KMS-11 (cell line): ENCODE data around the gene RNF150.

Source experiments
- H2AFZ ChIP-seq: fragments of 200-600 bp; sonication (generic); 2 replicates; pipeline ENCODE4 v1.6.1; 2016; ENCODE audit warnings: antibody characterized with exemption, mixed run types, low read depth
- H3K27ac ChIP-seq: fragments of 200-600 bp; sonication (generic); 2 replicates; pipeline ENCODE4 v1.6.1; 2016; ENCODE audit warnings: mild to moderate bottlenecking, mixed run types
- H3K27me3 ChIP-seq: fragments of 200-600 bp; sonication (generic); 2 replicates; pipeline ENCODE4 v1.6.1; 2017; ENCODE audit warnings: mild to moderate bottlenecking, low read depth, mixed run types, moderate library complexity; ENCODE audit not compliant: insufficient read depth
- H3K36me3 ChIP-seq: fragments of 200-600 bp; sonication (generic); 2 replicates; pipeline ENCODE4 v1.6.1; 2017; ENCODE audit warnings: mild to moderate bottlenecking, mixed run types; ENCODE audit not compliant: insufficient read depth
- H3K4me1 ChIP-seq: fragments of 200-600 bp; sonication (generic); 2 replicates; pipeline ENCODE4 v1.6.1; 2016; ENCODE audit warnings: mild to moderate bottlenecking, low read depth, mixed run types; ENCODE audit not compliant: poor library complexity, severe bottlenecking
- H3K4me2 ChIP-seq: fragments of 200-600 bp; sonication (generic); 2 replicates; pipeline ENCODE4 v1.7.0; 2016; ENCODE audit warnings: mild to moderate bottlenecking, mixed run types
- H3K4me3 ChIP-seq: fragments of 200-600 bp; sonication (generic); IDR thresholded peaks from 2 replicates; pipeline ENCODE4 v1.6.1; 2017; ENCODE audit warnings: low read depth, low read length, mixed read lengths; ENCODE audit not compliant: insufficient read depth
- H3K79me2 ChIP-seq: fragments of 200-600 bp; sonication (generic); 2 replicates; pipeline ENCODE4 v1.6.1; 2016; ENCODE audit warnings: low read depth, mixed run types; ENCODE audit not compliant: insufficient read depth
- H3K9ac ChIP-seq: fragments of 200-600 bp; sonication (generic); 2 replicates; pipeline ENCODE4 v1.6.1; 2016; ENCODE audit warnings: mild to moderate bottlenecking, mixed run types
- H4K20me1 ChIP-seq: fragments of 200-600 bp; sonication (generic); 2 replicates; pipeline ENCODE4 v1.6.1; 2016; ENCODE audit warnings: mild to moderate bottlenecking, mixed run types; ENCODE audit not compliant: insufficient read depth
- TF ChIP-seq, protein P1 (sequence below): fragments of 200-600 bp; sonication (generic); conservative IDR thresholded peaks from 2 replicates; pipeline ENCODE4 v1.6.1; 2017; ENCODE audit warnings: low read depth, mild to moderate bottlenecking, antibody characterized with exemption, low read length, moderate library complexity, mixed read lengths

RNF150 gene

DNA sequence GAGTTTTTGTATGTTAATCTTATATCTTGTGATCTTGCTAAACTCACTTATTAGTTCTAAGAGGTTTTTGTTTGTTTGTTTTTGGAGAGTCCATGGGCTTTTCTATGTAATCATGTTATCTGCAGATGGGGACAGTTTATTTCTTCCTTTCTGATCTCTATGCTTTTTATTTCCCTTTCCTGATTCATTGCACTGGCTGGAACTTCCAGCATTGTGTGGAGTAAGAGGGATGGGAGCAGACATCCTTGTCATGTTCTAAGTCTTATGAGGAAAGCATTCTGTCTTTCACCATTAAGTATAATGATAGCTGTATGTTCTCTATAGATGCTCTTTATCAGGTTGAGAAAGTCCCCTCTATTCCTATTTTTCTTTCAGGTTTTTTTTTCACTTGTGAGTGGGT is 286.5 kb downstream of the RNF150 start:
- Histone ChIP-seq H3K27me3 (no peaks in the 10 kb centered on the region), H3K79me2 (no peaks in the 10 kb centered on the region), H3K27ac (no peak overlapping the region), H4K20me1 (no peaks in the 10 kb centered on the region), H3K4me1 (no peaks in the 10 kb centered on the region), H3K4me3 (no peak overlapping the region), H3K36me3 (no peaks in the 10 kb centered on the region), H2AFZ (no peak overlapping the region), H3K9ac (no peak overlapping the region), H3K4me2 (no peak overlapping the region)
- TF ChIP-seq, protein P1, sequence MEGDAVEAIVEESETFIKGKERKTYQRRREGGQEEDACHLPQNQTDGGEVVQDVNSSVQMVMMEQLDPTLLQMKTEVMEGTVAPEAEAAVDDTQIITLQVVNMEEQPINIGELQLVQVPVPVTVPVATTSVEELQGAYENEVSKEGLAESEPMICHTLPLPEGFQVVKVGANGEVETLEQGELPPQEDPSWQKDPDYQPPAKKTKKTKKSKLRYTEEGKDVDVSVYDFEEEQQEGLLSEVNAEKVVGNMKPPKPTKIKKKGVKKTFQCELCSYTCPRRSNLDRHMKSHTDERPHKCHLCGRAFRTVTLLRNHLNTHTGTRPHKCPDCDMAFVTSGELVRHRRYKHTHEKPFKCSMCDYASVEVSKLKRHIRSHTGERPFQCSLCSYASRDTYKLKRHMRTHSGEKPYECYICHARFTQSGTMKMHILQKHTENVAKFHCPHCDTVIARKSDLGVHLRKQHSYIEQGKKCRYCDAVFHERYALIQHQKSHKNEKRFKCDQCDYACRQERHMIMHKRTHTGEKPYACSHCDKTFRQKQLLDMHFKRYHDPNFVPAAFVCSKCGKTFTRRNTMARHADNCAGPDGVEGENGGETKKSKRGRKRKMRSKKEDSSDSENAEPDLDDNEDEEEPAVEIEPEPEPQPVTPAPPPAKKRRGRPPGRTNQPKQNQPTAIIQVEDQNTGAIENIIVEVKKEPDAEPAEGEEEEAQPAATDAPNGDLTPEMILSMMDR = no peak

DNA sequence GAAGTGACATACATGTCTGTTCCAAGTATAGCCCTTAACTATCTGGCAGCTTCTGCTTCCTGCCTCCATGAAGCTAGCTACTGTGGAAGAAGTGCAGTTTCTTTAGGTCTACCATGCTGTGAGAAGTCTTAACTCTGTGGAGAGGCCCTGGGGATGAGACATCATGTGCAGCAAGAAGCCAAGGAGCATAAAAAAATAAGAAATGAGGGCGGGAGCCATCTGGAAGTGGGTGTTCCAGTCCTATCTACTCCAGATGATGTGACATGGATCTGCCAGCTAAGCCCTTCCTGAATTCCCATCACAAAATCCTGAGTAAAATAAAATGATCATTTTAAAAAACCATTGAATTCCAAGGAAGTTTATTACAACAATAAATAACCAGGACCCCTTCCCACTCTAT is 289.2 kb downstream of the RNF150 start:
- Histone ChIP-seq H3K27me3 (no peaks in the 10 kb centered on the region), H3K36me3 (no peaks in the 10 kb centered on the region), H3K4me3 (no peak overlapping the region), H3K4me1 (no peaks in the 10 kb centered on the region), H3K27ac (no peak overlapping the region), H4K20me1 (no peaks in the 10 kb centered on the region), H3K9ac (no peak overlapping the region), H3K79me2 (no peaks in the 10 kb centered on the region), H2AFZ (no peak overlapping the region), H3K4me2 (no peak overlapping the region)
- TF ChIP-seq, protein P1 = no peak

DNA sequence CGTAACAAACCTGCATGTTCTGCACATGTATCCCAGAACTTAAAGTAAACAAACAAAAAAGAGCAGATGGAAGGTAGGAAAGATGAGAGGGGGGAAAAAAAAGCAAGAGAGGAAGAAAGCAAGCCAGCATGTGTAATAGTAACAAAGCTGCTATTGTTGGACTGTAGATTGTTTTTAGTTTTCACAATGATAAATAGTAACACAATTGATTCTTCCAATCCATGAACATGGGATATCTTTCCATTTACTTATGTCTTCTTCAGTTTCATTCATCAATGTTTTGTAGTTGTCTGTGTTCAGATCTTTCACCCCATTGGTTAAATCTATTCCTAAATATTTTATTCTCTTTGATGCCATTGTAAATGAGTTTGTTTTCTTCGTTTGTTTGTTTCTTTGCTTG is 292.1 kb downstream of the RNF150 start:
- H3K27ac ChIP-seq = no peak overlapping the region
- TF ChIP-seq, protein P1 = no peak
- H3K36me3 ChIP-seq = no peaks in the 10 kb centered on the region
- H3K79me2 ChIP-seq = no peaks in the 10 kb centered on the region
- H4K20me1 ChIP-seq = no peaks in the 10 kb centered on the region
- no peak overlapping the region for H3K4me3 ChIP-seq
- H3K9ac ChIP-seq = no peak overlapping the region
- no peaks in the 10 kb centered on the region for H3K4me1 ChIP-seq
- H3K27me3 ChIP-seq = no peaks in the 10 kb centered on the region
- no peak overlapping the region for H3K4me2 ChIP-seq
- no peak overlapping the region for H2AFZ ChIP-seq

DNA sequence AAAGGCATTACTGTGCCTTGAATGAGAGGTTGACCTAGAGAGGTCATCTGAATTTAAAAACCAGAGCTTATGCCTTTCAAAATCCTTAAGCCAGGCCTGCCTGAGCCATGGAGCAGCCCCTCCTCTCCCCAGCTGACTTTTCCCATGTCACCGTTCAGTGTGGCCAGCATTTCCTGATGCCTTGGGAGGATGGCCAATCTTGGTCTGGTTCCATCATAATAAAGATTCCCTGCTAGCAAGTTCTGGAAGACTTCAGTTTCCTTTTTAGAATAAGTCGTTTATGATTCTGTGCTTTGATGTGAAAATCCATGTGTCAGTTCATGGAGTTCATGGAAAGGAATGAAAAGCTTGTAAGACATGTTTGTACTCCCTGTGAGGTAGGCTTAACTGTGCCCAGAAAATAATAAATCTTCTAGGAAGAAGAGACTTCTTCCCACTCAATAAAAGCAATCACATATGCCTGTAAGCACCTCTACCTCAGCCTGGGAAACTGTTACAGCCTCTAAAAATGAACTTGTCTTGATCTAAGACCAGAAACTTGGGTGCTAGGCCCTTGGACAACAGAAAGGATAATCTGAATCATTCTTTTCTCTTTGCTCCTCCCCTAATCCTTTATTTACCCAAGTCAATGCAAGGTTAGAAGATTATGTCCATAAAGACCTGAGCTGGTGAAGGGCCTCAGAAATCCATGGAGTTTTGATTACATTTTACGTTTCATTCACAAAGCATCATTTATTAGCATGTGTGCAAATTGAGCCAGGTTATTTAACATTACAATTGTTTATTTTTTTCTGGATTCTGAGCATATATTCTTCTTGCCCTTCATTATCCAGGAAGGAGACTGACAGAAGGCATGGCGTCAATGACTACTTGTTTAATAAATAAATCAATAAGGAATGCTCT is 293.1 kb downstream of the RNF150 start:
- H3K27me3 ChIP-seq = no peaks in the 10 kb centered on the region
- no peak overlapping the region for H3K4me2 ChIP-seq
- H3K79me2 ChIP-seq = no peaks in the 10 kb centered on the region
- H3K4me3 ChIP-seq = no peak overlapping the region
- no peaks in the 10 kb centered on the region for H4K20me1 ChIP-seq
- H3K9ac ChIP-seq = no peak overlapping the region
- H3K27ac ChIP-seq = no peak overlapping the region
- no peaks in the 10 kb centered on the region for H3K36me3 ChIP-seq
- H2AFZ ChIP-seq = no peak overlapping the region
- H3K4me1 ChIP-seq = no peaks in the 10 kb centered on the region
- TF ChIP-seq, protein P1 = no peak
